GM18520 (cell line): ENCODE results near the gene GHITM.
"Not testable (repeated sequence)": the region's sequence is repeated elsewhere in the genome, so short reads cannot be mapped to it uniquely, and the experiment has no call there.

ENCODE experiments used
- ATAC-seq: cut with Tn5 transposase; IDR thresholded peaks from one replicate; pipeline ENCODE4 v1.9.1; 2021; ENCODE audit not compliant: unreplicated experiment

GHITM gene, protein sequence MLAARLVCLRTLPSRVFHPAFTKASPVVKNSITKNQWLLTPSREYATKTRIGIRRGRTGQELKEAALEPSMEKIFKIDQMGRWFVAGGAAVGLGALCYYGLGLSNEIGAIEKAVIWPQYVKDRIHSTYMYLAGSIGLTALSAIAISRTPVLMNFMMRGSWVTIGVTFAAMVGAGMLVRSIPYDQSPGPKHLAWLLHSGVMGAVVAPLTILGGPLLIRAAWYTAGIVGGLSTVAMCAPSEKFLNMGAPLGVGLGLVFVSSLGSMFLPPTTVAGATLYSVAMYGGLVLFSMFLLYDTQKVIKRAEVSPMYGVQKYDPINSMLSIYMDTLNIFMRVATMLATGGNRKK

DNA sequence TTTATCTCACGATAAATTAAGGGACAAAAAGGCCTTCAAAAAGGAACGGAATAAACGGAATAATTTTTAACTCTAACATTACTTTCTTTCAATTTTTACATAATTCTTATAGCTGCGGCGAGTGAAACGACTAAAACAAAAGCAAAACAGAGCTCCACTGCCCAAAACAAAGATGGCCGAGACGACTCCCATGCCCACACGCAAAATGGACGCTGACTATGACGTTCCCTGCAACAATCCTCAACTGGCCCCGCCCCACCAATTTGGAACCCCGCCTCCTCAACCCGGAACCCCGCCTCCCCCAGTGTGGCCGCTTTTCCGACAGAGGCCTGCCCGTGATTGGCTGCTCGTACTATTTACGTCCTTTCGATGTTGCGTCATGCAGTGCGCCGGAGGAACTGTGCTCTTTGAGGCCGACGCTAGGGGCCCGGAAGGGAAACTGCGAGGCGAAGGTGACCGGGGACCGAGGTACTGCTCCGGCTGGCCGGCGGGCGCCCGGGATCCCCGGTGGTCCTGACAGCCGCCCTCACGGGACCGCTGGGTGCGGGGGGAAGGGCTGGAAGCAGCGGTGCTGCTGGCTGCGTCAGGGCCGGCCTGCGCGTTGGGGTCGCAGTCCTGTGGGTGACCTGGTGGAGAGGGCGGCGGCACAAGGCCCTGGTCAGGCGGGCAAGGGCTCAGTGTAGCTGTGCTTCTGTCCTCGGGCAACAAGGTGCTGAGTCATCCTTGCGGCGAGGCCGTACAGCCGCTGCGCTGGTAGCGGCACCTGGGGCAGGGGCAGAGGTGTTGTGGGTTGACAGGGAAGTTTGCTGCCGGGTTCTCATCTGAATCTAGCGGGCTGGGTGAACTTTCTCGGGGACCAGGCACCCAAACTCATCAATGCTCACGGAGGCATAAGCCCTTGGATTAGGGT lies at the start of gene GHITM:
Gene GHITM, plus strand, starts transcription at position 384 of the 910 bp plus-strand sequence. CDS start 1,992 bp downstream, outside the sequence.
- ATAC-seq = peak; percentile 96

DNA sequence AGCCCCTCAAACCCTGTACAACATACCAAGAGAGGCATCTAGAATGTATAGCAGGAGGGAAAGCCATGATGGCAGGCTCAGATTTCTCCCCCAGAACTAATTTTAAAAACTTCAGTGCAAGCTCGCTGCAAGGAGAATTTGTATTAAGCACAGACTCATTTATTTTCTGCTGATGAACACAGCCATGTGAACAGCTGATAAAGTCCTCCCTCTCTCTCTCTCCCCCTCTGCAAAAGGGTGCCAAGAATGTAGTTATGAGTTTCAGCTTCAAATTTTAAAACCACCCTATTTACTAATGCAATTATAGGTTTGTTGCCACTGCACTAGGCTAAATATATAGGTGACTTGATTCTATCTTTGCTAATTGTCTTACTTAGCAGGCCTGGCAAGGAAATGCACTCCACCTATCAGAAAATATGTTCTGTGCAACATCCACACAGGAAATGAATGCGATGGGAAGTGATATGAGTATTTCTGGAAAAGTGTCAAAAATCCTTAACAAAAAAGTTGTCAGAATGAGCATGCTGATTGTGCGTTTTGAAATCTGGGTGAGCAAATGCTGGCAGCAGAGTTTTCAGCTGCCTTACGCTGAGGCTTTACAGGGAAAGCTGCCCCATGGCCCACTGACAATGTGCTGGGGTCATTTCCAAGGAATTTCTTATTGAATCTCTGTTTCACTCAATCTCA lies 43.4 kb upstream of the GHITM start:
- no peak for ATAC-seq

DNA sequence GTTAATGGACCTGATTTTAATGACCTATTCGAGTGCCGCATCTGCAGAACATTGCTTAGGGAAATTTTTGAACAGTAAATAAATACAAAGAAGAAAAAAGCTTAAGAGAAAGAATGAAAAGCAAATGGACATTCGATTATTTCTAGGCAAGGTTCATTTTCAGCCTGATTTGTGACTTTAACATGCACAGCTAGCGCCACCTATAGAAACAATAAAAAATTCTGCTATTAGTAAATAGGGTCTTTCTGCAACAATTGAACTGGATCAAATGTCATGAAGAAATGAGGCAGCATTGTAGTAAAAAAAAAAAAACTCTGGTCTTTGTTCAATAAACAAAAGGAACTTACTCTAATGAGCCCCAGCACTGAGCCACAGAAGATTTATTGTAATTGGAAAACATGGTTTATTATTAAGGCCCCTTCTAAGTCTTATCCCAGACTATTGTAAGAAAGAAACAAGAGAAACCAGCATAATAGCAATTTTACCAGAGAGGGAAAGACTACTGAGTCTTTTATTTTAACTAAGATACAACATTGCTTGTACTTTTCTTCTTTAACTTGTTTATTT lies 41.4 kb upstream of the GHITM start:
- ATAC-seq = no peak

DNA sequence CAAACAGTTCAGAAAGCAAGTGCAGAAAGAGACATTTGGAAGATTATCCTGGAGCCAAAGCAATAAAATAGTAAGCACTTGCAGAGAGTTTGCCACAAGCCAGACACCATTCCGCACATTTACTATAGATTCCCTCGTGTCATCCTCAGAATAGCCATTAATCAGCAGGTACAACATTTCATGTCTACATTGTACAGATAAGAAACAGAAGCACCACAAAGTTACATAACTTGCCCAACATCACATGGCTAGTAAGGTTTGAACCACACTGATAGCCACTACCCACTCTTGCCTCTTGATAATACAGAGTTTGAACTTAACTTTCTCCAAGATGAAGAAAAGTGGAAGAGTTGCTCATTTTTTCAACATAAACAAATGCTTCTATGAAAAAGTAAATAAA lies 40.6 kb upstream of the GHITM start:
- no peak for ATAC-seq

DNA sequence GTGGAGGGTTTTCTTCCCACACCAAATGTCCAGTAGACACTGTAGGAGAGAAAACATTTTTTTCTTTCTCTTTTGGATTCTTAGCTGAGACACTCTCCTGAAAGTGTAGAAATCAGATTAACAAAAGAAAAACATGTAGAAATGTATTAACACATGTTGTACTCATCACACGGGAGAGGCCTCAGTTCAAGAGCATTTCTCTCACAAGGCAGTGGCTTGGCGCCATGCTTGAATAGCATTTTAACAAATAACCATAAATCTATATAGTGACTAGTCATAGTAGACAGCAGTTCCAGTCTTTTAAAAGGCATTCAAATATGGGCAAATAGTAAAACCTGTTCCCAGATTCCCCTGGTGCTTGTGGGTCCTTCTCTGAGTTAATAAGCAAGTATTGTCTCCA lies 38.3 kb upstream of the GHITM start:
- no peak for ATAC-seq

DNA sequence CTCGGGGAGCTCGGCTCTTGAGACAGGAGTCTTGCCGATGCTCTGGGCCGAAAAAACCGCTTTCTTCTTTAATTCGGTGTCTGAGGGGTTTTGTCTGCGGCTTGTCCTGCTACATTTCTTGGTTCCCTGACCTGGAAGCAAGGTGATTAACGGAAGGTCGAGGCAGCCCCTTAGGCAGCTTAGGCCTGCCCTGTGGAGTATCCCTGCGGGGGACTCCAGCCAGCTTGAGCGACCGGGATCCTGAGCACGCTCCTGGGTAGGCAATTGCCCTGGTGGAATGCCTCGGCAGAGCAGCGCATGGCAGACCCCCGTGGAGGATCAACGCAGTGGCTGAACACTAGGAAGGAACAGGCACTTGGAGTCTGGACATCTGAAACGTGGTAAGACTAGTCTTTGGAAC lies 30.5 kb upstream of the GHITM start:
- ATAC-seq = no peak

DNA sequence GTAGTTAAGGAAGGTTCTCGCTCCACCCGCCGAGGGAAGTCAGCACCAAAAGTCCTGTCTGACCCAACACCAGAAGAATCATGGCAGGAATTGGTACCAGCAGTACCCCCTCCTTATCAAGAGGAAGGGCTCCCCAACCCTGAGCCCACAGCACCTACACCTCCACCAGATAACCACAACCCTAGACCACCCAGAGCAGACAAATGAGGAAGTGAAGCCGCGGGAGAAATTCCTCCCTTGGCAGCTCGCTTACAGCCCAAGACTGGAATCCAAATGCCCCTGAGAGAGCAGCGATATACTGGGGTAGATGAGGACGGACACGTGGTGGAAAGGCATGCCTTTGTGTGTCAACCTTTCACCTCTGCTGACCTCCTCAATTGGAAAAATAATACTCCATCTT lies 29.5 kb upstream of the GHITM start:
- not testable (repeated sequence) for ATAC-seq

DNA sequence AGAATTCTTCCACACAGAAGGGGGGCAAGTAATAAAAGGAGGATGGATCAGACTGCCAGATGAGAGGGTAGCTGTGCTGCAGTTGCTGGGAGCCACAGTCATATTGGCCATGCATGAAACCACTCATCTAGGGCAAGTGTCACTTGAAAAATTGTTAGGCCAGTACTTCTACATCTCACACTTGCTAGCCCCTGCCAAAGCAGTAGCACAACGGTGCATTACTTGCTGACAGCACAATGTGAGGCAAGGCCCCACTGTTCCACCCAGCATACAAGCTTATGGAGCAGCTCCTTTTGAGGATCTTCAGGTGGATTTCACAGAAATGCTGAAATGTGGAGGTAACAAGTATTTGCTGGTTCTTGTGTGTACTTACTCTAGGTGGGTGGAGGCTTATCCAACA lies 25.8 kb upstream of the GHITM start:
- ATAC-seq = not testable (repeated sequence)

DNA sequence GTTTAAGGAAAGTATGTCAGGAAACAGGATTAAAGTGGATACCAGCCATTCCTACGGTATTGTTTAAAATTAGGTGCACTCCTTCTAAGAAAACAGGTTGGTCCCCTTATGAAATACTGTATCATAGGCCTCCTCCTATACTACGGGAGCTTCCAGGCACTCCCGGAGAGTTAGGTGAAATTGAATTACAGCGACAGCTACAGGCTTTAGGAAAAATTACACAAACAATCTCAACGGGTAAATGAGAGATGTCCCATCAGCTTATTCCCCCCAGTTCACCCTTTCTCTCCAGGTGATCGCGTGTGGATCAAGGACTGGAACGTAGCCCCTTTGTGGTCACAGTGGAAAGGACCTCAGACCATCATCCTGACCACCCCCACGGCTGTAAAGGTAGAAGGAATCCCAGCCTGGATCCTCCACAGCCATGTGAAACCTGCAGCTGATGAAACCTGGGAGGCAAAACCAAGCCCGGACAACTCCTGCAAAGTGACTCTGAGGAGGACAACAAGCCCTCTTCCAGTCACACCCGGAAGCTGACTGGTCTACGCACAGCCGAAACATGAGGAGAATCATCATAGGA lies 25.1 kb upstream of the GHITM start:
- ATAC-seq = no peak

DNA sequence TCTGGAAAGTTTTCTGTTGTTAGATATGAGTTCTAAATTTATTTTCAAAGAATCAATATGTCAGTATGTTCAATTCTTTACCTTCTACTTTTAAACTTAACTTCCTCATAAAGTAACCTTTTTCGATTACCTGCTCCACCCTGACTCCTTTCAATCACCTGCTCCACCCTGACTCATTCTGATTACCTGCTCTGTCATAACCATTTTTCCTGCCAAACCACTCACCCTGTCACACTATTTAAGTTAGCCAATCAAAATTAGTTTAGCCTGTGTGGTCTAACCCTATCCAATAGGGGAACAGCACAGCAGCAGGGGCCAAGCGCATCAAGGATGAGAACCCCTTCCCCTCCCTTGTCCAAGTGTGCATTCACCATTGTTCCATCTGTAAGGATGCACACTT lies 22.1 kb upstream of the GHITM start:
- ATAC-seq = not testable (repeated sequence)

DNA sequence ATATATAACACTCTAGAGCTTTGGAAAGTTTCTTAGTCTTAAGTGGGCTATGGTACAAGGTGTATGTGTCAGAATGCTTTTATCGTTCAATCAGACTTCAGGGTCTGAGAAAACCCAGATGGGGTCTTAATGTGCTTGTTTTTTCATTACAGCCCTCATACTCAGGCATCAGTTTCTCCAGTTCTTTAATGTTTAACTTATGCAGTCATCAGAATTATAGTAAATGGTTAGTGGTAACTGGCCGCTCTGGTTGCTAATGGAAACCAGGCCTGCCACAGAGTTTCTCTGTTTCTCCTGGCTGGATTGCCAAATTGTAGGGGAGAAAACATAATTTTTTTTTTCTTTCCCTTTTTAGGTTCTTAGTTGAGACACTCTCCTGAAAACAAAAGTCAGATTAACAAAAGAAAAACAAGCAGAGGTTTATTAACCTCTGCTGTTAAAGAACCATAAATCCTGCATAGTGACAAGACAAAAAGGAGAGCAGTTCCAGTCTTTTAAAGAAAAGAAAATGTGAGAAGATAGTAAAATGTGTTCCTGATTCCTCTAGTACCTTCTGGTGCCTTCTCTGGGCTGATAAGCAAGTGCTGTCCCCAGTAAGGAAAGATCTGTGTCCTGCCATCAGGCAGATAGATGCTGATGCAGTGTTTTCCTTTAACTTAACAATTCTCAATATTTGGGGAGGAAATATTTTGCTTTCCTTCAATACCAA lies 21.5 kb upstream of the GHITM start:
- no peak for ATAC-seq

DNA sequence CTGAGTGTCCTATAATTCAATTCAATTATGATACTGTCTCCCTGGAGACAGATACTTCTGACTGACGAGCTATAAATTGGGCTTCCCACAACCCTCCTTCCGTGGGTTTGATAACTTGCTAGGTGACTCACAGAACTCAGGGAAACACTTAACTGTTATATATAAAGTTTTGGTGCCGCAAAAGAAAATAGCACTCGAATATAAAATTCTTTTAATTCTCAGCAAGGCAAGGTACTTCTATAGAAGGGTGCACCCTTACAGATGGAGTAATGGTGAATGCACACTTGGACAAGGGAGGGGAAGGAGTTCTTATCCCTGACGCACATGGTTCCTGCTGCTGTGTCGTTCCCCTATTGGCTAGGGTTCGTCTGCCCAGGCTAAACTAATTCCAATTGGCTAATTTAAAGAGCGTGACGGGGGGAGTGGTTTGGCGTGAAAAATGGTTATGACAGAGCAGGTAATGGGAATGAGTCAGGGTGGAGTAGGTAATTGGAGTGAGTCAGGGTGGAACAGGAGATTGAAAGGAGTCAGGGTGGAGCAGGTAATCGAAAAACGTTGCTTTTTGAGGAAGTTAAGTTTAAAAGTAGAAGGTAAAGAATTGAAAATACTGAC lies 20.8 kb upstream of the GHITM start:
- ATAC-seq = no peak

DNA sequence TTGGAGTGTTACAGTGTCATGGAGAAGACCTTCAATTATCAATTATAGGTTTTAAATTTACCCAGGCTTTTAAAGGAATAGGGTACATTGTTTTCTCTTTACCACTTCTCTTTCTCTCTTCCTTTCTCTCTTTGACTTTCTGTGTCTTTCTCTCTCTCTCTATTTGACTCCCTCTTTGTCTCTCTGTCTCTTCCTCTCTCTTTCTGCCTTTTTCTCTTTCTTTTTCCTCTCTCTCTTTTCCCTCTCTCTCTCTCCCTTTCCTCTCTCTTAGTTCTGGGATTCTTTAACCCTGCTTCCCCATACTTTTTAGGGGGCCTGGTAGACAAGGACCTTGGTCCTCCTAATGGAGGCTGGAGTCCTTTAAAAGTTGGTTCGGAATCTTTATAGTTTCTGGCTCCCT lies 15.9 kb upstream of the GHITM start:
- ATAC-seq = no peak

DNA sequence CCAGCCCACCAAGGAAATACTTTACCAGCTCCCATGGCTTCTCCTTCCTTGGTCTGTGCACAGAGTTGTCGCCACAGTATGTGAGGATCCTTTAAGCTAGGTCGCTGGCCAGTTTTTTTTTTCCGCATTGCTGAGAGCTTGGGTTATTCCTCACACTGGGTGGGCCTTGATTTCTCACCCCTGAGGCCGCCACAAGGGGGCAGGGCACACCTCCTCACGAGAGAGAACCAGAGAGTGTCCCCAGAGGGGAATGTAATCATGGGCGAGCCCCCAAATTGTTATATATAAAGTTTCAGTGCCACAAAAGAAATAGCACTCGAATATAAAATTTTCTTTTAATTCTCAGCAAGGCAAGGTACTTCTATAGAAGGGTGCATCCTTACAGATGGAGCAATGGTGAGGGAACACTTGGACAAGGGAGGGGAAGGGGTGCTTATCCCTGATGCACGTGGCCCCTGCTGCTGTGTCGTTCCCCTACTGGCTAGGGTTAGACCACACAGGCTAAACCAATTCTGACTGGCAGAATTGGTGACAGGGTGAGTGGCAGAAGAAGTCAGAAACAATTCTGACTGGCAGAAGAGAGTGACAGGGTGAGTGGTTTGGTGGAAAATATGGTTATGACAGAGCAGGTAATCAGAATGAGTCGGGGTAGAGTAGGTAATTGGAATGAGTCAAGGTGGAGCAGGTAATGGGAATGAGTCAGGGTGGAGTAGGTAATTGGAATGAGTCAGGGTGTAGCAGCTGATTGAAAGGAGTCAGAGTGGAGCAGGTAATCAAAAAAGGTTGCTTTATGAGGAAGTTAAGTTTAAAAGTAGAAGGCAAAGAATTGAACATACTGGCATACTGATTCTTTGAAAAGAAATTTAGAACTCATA lies 13.2 kb upstream of the GHITM start:
- not testable (repeated sequence) for ATAC-seq

DNA sequence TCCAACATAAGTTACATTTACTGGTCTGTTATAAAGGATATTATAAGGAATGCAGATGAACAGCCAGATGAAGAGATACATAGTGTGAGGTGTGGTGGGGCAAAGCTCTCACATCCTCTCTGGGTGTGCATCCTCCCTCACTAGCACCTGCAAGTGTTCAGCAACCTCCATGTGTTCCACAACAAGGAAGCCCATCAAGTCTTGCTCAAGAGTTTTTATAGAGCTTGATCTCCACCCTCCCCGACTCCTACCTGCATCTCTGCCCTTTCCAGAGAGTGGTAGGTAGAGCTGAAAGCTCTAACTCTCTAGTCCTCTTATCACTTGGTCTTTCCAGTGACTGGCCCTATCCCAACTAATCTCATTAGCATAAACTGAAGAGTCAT lies 12.5 kb upstream of the GHITM start:
- no peak for ATAC-seq

DNA sequence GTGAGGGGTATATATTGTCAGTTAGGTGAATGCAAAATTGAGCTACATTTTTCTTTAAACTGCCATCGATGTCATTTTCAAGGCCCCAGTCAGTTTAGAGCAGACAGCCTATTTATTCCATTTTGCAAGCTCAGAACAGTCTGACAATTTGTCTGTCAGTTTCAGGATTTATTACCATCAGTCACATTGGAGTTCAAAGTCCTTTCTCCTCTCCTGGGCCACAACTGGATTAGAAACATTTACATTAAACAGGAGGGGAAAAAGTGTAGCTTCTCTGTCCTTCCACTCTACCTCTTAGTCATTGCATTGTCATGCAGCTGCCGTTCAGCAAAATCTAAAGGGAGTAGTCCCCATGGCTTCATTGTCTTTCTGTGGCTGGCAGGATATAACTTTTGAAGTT lies 3.5 kb upstream of the GHITM start:
- ATAC-seq = no peak

DNA sequence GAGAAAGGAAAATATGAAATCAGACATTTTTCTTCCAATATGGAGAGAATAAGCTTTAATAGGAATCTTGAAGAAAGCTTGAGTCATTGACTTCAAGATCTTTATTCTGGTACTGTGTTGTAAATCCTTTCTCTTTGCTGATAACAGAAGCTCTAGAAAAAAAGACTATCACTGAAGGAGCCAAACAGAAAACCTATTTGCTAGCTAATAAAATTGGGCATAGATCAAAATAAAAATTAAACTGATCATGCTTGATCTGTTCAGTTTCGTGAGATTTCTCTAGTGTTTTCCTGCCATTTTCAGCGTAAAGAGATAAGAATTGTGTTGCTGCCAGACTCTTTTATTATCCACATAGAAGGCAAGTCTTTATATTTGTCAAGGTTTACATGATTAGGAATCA lies 1.5 kb upstream of the GHITM start:
- no peak for ATAC-seq

DNA sequence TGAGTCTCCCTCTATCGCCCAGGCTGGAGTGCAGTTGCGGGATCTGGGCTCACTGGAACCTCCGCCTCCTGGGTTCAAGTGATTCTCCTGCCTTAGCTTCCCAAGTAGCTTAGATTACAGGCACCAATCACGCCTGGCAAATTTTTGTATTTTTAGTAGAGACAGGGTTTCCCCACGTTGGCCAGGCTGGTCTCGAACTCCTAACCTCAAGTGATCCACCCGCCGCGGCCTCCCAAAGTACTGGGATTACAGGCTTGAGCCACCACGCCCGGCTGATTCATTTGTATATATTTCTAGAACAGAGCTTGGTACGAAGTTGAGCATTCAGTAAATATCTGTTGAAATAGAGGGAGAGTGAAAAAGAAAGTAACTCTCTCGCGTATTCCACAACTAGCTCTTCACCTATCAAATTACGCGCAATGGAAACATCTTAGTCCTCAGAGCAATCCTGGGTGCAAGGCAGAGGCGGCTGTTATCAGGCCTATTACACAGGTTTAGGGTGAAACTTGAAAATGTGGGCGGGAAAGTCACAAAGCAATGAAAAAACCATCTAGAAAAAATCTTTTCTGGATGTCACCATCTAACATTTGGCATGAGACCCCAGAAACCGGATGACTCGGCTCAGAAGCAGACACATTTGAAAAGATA lies 707 bp upstream of the GHITM start:
- ATAC-seq = no peak

DNA sequence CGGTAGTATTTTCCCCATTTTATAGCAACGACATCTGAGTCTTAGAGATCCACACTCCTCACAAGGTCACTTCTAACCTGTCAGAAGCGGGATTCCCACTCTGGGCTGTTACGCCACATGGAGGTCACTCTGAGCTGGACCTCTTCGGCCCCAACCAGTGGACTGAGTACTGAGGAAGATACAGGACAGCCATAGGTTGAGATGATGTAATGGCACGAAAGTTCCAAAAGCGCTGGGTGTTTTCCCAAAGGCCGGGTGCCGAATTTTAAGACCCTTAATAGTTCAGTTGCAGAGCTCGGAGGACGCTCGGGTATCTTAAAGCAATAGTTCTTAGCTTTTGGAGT lies 699 bp downstream of the GHITM start:
- no peak for ATAC-seq
